GM21367 (cell line): ENCODE data around the gene C1orf35.

Experiments
- ATAC-seq: cut with Tn5 transposase; IDR thresholded peaks from one replicate; pipeline ENCODE4 v1.9.1; 2021; ENCODE audit not compliant: unreplicated experiment

The C1orf35 gene

DNA sequence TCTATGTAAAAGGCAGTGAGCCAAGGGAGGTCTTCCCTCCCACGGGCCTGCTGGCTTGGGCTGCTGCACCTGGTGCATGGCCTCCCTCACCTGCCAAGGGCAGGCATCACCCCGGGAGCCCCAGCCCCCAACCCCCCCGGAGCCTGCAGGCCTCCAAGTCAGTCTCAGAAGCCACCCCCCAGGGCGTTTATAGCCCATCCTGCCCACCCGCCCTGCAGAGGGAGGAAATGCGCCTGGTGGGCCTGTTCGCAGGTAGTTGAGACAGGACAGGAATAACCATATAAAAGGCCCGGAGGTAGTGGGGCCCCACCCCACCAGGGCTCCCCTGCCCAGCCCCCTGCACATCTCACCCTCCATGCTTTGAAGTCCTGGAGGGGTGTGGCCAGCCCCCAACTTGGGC, 38.8 kb downstream of the C1orf35 start:
- no peak for ATAC-seq

DNA sequence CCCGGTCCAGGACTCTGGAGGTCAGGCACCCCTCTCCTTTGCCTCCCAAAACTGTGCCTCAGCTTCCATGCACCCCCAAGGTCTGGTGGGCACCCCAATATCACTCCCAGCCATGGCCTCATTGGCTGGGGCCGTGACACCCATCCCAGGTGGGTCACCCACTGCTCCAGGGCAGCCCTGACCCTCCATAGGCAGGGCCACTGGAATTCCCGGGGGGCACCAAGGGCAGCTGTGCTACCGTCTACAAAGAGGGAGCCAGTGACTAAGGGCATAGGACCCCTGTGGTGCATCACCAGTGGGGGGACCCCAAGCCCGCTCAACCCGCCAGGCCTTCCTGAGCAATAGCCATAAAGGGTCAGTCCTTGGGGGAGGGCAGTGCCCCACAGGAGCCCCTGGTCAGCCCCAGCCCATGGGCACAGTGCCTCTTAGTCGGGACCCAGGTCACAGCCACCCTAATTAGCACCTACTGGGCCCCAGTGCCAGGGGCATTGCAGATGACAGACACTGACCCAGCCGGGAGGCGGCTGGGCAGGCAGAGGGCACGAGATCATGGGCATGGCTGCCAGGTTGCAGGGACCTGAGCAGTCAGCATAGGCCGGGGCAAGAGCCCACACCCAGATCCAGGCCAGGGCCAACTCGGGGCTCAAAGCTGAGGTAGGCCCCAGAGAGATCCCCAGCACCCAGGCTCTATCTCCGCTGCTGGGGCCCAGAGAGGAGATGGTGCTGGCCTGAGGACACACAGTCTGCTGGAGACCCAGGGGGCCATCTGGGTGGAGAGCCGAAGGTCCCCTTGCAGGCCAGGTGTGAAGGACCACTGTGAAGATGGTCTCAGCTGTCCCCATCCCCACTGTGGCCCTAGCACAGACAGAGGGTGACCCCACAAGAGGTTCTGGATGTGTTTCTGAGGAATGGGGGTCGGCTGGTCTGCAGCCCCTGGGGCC, 39.6 kb downstream of the C1orf35 start:
- no peak for ATAC-seq

GRCh38 chr1:228062812-228063211, 40.3 kb downstream of the C1orf35 start:
- ATAC-seq, result no peak

DNA sequence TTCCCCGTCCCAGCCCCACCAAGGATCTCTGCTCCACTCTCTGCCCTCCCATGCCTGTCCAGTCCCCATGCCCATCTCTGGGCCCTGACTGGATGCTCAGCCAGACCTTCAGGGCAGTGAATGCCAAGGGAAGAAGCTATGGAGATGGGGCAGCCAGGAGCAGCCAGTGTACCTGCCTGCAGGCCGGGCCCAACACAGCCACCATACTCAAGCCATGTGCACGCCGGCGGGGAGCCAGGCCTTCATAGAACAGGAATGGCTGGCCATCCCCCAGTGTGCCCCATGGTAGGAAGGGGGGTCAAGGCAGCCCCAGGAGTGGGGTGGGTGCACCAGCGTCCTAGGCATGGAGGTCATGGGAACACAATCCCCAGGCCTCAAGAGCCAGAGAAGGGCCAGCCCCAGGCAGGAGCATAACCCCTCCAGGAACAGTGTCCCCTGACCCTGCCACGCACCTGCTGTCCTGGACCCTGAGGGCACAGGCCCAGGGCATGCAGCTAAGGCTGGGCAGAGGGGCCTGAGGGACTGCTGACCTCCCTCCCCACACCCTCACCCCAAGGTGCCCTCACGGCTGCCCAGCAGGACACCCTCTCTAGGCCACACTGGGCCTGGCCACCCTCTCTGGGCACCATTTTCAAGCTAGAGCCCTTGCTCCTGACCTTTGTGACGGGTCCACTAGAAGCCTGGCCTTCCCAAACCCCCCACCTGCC, 40.9 kb downstream of the C1orf35 start:
- no peak for ATAC-seq

DNA sequence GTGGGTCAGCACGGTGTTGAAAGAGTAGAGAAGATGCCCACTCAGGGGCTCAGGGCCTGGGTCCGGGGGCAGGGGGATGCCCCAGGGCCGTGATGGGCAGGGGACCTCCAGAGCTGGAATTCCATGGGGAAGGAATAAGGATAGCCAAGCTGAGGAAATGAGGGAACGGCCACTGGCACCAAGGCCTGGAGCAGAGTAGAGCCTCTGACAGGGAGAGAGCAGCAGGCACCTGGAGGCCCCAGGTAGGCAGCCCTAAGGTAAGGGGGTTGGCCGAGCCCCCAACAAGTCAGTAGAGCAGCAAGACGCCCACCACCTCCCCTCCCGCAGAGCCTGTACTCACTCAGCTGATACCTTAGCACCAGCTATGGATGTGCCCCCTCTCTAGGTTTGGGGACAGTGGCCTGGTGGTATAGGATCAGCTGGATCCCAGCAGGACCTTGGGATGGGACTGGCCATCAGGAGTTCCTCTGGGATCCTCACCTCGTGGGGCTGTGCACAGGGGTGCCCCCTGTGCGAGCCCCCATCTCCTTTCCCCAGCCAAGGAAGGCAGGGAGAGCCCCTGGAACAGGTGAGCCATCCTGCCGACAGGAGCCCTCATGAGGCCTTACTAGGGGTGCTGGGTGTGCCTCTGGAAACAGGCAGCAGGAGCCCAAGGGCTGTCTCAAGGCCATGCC, 41.6 kb downstream of the C1orf35 start:
- no peak for ATAC-seq

GRCh38 chr1:228060458-228061190, 42.5 kb downstream of the C1orf35 start:
- no peak for ATAC-seq

DNA sequence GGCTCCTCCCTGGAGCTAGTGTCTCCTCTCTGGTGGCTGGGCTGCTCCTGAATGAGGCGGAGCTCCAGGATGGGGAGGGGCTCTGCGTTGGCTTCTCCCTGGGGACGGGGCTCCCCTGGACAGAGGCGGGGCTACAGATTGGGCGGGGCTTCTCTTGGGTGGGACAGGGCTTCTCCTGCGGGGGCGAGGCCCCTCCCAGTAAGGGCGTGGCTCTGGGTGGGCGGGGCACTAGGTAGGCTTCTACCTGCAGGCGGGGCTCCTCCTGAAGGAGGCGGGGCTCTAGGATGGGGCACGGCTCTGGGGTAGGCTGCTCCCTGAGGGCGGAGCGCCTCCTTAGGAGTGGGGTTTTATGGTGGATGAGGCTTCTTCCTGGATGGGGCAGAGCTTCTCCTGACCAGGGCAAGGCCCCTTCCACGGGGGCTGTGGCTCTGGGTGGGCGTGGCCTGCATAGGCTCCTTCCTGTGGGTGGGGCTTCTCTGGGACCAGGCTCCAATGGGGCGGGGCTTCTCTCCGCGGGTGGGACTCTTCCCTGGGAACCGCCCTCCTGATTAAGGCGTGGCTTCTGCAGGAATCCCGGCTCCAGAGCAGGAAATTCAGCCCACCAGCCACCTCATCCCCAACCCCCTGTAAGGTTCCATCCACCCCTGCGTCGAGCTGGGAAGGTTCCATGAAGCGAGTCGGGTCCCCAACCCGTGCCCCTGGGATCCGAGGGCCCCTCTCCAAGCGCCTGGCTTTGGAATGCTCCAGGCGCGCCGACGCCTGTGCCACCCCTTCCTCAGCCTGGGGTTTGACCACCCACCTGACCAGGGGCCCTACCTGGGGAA, 43.3 kb downstream of the C1orf35 start:
- no peak for ATAC-seq

- ATAC-seq, result no peak
Observed at GRCh38 chr1:228058949-228059633, 44.0 kb downstream of the C1orf35 start.

- ATAC-seq, result no peak
Observed at GRCh38 chr1:228058172-228058948, 44.8 kb downstream of the C1orf35 start.
